NCI-H1048 (cell line): Measurements from ENCODE around the gene FAM120C.

Experiments used
- DNase-seq: peaks from one replicate; lab custom pipeline; 2025; lab: John Stamatoyannopoulos, UW

FAM120C gene

DNA sequence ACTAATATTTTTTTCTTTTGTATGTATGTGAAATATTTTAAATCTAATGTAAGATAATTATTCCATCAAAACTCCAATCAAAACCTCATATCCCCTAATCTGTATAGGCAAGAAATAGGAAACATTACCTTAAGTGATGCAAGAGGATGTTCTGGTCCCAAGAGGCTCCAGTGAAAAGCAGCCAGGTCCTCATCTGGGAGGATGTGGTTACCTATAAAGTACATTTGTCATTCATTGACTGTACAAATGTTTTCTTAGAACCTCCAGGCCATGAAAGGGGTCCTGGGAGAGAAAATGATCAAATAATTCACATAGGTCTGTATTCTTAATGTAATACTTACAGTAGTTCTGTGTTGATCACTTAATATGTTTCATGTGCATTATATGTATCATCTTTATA lies 25.5 kb downstream of the FAM120C start:
- no peak for DNase-seq

GRCh38 chrX:54134269-54134668 lies 48.8 kb downstream of the FAM120C start:
- no peak for DNase-seq

GRCh38 chrX:54116391-54116790 lies 66.7 kb downstream of the FAM120C start:
- DNase-seq, result no peak

GRCh38 chrX:54093571-54093970 lies 89.5 kb downstream of the FAM120C start:
- no peak for DNase-seq

- DNase-seq, result no peak
Observed at GRCh38 chrX:54093159-54093558, 89.9 kb downstream of the FAM120C start.

DNA sequence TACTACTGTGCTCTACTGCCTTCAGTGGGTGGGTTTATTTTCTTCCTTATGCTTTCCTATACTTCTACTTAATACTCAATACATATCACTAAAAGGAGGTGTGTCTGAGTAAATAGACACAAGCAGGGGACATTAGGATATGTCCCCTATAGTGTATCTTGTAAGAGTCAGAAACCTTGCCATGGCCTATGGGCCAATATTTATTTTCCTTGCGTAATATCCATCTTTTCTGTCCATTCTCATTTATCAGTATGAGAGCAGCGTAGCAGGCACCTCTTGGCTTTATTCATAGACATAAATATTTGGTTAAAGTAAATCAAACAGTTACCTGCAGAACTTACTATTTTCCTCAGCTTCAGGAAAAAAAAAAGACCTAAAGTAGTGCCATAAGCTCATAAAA lies 92.2 kb downstream of the FAM120C start:
- DNase-seq, result no peak

DNA sequence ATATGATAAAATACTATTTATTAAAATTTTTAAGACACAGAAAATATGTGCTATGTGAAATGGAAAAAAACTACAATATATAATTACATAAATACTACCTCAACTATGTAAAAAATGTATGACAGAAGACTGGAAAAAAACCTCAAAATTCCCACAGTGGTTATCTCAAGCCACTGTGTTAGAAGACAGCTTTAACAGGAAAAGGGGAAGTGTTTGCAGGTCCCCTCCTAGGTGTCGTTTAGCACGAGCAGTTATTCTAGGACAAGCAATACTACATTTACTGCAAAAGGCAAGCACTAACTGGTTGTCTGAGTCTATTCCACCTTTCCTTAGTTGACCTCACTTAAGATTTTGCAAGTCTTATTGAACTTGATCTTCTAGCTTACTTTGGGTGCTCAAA lies 93.9 kb downstream of the FAM120C start:
- DNase-seq, result no peak

DNA sequence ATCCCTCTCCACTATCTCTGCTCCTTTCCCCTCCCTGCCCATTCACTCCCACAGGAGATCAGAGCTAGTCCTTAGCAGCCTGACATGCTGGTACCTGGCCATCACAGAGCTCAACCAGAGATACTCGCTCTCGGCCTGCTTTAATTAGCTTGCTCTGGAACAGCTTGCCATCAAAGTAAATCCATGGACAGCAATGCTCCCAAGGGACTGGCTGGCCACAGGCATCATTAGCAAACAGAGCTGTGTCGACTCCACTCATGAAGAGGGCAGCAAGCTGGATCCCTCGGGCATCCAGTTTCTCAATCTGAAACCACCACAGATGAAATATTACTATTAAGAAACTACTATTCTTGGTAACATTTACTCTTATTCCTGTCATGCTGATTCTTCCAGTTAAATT lies 95.4 kb downstream of the FAM120C start:
- DNase-seq, result no peak

- no peak for DNase-seq
Observed at GRCh38 chrX:54085666-54086065, 97.4 kb downstream of the FAM120C start.

DNA sequence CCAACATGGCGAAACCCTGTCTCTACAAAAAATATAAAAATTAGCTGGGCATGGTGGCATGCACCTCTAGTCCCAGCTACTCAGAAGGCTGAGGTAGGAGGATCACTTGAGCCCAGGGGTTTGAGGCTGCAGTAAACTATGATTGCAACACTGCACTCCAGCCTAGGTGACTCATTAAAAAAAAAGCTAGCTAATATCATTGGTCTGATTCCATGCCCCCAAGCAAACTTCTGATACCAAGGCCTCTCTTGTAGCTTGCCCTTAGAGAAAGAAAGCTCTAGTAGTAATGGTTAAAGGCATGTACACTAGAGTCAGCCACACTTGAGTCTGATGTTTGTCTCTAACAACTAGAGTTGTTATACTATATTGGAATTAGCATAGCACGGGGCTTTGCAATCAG lies 106.2 kb downstream of the FAM120C start:
- DNase-seq, result no peak

DNA sequence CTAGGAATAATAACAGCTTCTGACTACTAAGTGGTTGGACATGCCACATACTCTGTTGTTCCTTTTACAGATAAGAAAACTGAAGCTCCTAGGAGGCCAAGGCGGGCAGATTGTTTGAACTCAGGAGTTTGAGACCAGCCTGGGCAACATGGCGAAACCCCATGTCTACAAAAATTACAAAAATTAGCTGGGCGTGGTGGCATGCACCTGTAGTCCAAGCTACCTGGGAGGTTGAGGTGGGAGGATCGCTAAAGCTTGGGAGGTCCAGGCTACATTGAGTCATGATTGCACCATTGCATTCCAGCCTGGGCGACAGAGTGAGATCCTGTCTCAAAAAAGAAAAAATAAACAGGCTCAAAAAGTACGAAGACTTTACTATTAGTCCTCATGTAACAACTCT lies 108.2 kb downstream of the FAM120C start:
- no peak for DNase-seq

DNA sequence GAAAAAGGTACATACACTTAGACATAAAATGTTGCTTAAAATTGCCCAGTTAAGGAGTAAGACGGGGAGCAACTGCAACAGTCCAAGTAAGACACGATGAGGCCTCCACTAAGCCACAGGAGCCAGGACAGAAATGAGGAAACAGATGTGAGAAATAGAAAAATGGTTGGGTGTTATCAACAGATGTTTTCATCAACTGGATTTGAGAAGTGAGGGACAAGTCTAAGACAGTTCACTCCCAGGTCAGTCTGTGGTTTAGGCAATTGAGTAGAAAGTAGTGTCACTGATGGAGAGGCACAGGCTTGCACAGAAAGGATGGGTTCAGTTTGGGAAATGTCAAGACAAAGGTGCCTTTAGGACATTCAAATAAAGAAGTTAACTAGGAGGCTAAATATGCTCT lies 115.3 kb downstream of the FAM120C start:
- DNase-seq, result no peak

DNA sequence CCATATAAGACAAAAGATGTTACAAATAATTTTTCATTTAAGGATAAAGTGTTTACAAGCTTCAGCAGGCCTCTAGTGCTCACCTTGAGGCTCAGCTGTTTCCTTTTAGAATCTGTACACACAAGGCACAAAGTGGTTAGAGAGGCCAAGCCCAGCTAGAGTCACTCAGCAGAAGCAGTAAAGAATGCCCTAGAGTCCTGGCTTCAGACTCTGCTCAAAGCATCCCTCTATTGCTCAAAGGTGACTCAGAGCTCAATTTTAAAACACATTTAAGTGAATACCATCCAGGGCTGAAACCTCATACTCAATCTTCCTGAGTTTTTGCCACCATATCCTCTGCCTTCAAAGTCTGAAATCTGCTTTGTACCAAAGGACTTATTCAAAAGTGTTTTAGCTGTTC lies 116.2 kb downstream of the FAM120C start:
- no peak for DNase-seq

DNA sequence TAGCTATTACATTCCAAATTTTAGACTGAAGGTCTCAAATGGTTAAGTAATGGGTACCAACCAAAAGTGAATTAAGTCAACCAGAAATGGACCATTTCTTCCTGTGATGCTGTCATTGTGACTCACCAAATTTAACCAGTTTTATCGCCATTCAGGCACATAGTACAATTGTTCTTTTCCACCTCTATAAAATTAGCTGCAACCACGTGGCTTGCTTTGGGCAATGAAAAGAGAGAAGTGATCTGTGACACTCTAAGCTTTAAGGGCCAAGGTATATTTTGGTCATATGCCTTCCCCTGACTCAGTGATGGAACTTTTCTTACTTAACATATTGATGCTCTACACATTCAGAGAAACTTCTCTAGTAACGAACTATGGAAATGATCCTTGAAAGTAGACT lies 118.5 kb downstream of the FAM120C start:
- DNase-seq, result no peak

DNA sequence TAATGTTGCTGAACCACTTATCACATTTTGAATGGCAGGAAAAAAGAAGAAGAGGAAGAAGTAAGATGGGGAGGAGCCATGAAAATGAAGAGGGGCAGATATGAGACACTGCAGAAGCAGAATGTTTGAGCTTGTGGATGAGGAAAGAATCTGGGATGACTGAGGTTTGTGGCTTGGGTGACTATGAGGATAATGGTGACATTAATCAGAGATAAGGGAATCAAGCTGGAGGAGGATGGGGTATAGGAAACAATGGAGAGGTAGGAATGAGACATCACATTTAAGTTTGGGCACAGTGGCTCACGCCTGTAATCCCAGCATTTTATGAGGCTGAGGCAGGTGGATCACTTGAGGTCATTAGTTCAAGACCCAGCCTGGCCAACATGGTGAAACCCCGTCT lies 119.7 kb downstream of the FAM120C start:
- DNase-seq, result no peak

- no peak for DNase-seq
Observed at GRCh38 chrX:54049801-54050200, 133.3 kb downstream of the FAM120C start.

DNA sequence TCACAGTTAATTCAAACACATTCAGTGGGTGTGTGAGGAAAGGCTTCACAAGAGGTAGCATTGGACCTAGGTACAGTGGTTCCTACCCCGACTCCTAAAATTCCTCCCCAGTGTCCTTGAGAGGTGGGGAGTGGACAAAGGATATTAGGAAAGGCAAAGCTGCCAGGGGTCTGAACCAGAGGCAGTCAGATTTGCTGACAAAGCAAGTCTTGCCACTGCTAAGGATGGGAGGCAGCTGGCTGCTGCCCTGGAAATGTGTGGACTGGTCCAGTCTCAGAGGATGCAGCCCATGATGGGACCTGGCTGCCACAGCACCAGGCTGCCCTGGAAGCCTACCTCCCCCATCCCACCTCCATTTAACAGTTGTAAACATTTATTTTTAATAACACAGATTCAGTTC lies 134.6 kb downstream of the FAM120C start:
- DNase-seq, result no peak

GRCh38 chrX:54045563-54046228 lies 137.4 kb downstream of the FAM120C start:
- no peak for DNase-seq

DNA sequence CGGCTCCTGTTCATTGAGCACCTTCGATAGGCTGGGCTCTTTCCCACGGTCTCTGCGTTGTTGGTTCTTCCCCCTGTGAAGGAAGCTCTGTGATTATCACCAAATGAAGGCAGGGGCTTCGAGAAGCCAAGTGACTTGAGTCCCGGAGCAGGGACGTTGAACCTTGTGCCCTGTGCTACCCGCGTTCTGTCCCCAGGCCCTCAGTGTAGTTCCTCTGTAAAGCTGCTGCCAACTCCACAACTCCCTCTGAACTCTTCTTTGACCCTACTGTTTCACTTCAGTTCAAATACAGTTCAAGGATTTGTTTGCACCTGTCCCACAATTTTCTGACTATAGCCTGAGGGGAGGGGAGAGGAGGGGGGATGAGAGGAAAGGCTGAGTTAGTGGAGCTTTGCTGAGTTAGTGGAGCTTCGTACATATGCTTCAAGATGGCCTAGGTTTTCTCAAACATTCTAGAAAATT lies 138.1 kb downstream of the FAM120C start:
- no peak for DNase-seq

DNA sequence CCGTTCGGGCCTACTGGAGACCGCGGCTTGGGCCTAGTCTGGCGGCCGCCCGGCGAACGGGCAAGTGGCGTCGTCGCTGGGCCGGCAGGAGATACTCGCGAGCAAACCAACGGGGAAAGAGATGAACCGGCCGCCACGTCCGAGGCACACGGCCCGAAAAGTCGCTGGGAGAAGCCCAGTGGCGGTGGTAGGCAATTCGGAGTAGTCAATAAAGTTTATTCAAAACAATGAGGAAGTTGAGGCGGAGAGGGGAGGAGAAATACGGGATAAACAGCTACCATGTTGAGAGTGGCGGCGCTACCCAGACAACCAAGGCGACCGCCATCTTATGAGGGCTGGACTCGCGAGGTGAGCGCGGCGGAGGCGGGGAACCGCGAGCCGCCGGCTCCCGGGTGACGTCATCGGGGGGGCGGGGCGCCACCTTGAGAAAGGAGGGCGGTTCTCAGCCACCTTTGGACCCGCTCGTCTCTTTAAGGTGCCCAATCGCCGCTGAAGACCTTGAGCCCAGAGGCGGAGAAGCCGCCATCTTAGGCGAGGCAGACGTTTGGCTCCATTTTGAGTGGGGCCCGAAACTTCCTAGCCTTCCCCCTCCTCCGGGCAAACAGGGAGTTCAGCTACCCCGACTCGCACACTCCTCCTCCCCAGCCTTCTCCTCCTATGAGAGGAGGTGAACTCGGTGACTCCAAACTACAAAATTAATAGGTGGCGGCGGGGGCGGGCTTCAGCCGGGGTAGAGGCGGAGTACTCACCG lies 138.8 kb downstream of the FAM120C start, which contains the start of gene PHF8:
Gene PHF8 (minus strand): TSS at position 348 of the 751 bp plus-strand sequence. CDS start 1,745 bp downstream, outside the sequence.
- peak; percentile 77 for DNase-seq

DNA sequence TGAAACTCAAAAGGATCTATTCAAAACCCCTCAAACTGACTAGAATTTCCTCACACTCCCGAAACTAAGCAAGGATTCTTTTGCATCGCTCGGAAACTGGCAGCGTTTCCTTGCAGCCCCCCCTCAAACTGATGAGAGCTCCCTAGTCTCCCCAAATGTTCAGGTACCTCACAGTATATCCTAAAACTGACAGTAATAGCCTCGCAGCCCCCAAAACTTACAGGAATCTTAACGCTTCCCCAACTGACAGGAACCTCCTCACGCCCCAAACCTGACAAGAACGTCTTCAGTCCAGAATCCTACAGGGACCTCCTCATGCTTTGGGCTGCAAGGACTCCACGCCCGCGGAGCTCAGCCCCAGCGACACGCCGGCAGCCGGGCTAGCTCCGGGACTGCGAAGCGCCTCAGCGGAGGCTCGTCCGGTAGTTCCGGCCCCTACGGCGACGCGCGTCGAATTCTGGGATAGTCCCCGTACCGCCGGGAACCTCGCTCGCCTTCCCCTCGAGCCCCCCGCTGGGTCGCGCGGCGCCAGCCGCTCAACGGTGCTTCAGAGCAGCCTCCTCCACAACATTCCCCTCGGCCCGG lies 139.4 kb downstream of the FAM120C start:
- DNase-seq, result no peak

DNA sequence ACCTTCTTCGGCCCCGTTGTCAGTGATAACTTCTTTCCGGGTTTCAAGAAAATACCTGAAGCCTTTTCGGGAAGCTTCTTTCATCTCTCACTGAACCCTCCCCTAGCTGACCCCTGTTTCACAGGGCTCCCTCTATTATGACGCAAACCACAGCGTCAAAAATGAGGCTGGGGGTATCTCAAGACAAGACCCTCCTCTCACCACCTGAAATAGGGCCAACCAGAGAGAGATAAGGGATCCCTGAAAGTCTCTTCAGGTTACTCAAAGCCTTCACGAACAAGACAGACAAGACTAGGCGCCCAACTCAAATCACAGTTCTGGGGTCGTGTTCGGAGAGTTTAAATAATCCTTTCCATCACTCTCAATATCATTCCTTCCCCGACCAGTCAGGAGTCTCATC lies 140.0 kb downstream of the FAM120C start:
- no peak for DNase-seq

- no peak for DNase-seq
Observed at GRCh38 chrX:54042609-54043021, 140.4 kb downstream of the FAM120C start.
